GM12865 (cell line): ENCODE measurements around the gene SPSB4.

Experiments used
- DNase-seq: peaks from one replicate; pipeline ENCODE4 v3.0.0; 2010; ENCODE audit warnings: low read depth
- H3K4me3 ChIP-seq: 2 replicates; pipeline ENCODE4 v1.5.1; 2011; ENCODE audit warnings: mild to moderate bottlenecking, low read depth, low read length, control low read depth
- CTCF ChIP-seq: IDR thresholded peaks from 2 replicates; pipeline ENCODE4 v1.5.1; 2011; ENCODE audit warnings: low read length, control low read depth, low read depth, inconsistent platforms; ENCODE audit not compliant: insufficient read depth; ENCODE audit errors: missing control alignments

The SPSB4 gene

DNA sequence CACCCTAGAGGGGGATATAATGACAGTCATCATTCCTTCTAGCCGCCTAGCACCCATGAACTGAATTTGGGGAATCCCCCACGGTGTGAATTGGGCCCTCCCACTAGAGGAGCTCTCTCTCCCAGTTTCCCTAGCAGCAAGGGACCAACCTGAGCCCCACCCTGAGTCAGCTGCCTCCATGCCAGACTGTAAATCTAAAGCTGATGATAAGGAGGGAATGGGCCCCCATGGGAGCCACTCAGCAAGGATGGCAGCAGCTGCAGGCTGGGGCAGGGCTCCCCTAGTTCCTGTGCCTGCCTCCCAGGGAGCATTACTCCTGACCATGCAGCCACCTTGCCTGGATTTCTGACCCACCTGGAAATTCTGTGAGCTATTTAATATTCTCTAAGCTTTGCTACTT, 123.5 kb downstream of the SPSB4 start:
- H3K4me3 ChIP-seq: no peak overlapping the region
- no peak for TF ChIP-seq CTCF
- no peak for DNase-seq

- no peak overlapping the region for H3K4me3 ChIP-seq
- no peak for DNase-seq
- TF ChIP-seq CTCF: no peak
Measured at GRCh38 chr3:141176775-141177174, 125.6 kb downstream of the SPSB4 start.

DNA sequence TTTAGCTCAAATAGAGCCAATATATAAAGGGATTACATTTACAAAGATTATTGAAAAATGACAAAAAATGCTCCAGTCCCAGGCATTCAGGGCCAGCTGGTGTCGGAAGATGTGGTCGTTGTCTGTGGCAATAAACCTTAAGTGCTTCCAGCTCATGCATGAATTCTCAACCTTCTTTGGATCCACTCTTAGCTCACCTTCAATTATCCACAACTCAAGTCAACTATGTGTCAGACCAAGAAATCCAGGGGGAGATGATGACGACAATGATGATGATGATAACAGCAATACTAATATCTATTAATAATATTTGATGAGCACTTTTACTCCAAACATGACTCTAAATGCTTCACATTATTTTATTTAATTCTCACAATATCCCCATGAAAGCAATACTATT, 126.9 kb downstream of the SPSB4 start:
- DNase-seq: no peak
- no peak overlapping the region for H3K4me3 ChIP-seq
- TF ChIP-seq CTCF: no peak

- TF ChIP-seq CTCF: no peak
- no peak for DNase-seq
Measured at GRCh38 chr3:141178551-141178950, 127.4 kb downstream of the SPSB4 start.

GRCh38 chr3:141179983-141180382, 128.8 kb downstream of the SPSB4 start:
- no peak overlapping the region for H3K4me3 ChIP-seq
- DNase-seq: no peak
- TF ChIP-seq CTCF: no peak

More at GRCh38 chr3:141178551-141178950, 127.4 kb downstream of the SPSB4 start:
- no peak overlapping the region for H3K4me3 ChIP-seq

DNA sequence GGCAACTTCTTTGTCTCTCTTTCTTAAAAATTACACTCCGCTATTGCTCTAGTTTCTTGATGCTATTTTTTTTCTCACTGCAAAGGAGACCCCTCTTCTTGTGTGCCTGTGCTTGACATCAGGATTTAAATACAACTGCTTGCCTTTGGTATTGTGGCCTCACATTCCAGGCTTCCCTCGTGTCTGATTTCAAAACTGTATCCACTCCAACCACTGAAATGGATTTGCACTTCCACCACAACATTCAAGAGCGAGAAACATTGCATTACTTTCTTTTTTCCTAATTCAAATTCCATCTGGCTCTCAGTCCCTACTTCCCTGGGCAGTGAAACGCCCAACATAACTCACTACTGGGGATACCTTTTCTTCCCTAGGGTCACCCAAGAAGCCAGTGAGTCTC, 130.0 kb downstream of the SPSB4 start:
- no peak for DNase-seq
- no peak overlapping the region for H3K4me3 ChIP-seq
- no peak for TF ChIP-seq CTCF

- DNase-seq: no peak
- TF ChIP-seq CTCF: no peak
- H3K4me3 ChIP-seq: no peak overlapping the region
Measured at GRCh38 chr3:141181819-141182218, 130.7 kb downstream of the SPSB4 start.
